Brain microvascular endothelial cell (primary cell): ENCODE data around the gene GBA2.

Source experiments
- DNase-seq: peaks from one replicate; pipeline ENCODE4 v3.0.0-alpha.2; 2020
- H3K27ac ChIP-seq: fragments of 250-450 bp; sonication (Bioruptor Pico); 2 replicates; pipeline ENCODE4 v1.5.1; 2020; ENCODE audit warnings: mild to moderate bottlenecking, moderate library complexity
- H3K27me3 ChIP-seq: fragments of 250-450 bp; sonication (Bioruptor Pico); replicated peaks from 2 replicates; pipeline ENCODE4 v1.5.1; 2020; ENCODE audit warnings: mild to moderate bottlenecking
- H3K36me3 ChIP-seq: fragments of 250-450 bp; sonication (Bioruptor Pico); replicated peaks from 2 replicates; pipeline ENCODE4 v1.5.1; 2020; ENCODE audit warnings: mild to moderate bottlenecking
- H3K4me3 ChIP-seq: 2 replicates; pipeline ENCODE4 v1.5.1; 2011; ENCODE audit warnings: low read depth, mild to moderate bottlenecking, control low read depth, low read length, moderate library complexity
- CTCF ChIP-seq: IDR thresholded peaks from 2 replicates; pipeline ENCODE4 v1.5.1; 2011; ENCODE audit warnings: low read depth, mild to moderate bottlenecking, moderate library complexity, low read length, control low read depth, inconsistent platforms; ENCODE audit errors: missing control alignments
- in situ Hi-C: cut with HindIII; loops from 2 replicates; pipeline ENCODE4 v1.10.0; 2017; ENCODE audit warnings: low sequenced_read_pairs, low pct_ligation_motif_present

The GBA2 gene

GRCh38 chr9:35757226-35757891 lies 8.3 kb upstream of the GBA2 start:
- Histone ChIP-seq H3K4me3 (peak overlapping the region; percentile 46), H3K27me3 (no peaks in the 10 kb centered on the region), H3K27ac (no peak overlapping the region), H3K36me3 (peaks cover 13% of the 10 kb centered on the region)
- TF ChIP-seq CTCF: no peak
- in situ Hi-C loops: no loop called here
- no peak for DNase-seq

- DNase-seq: no peak
- H3K27ac ChIP-seq: no peak overlapping the region
Measured at GRCh38 chr9:35756275-35757225, 7.5 kb upstream of the GBA2 start.

GRCh38 chr9:35755071-35755470 lies 6.0 kb upstream of the GBA2 start:
- no peak overlapping the region for H3K27ac ChIP-seq
- no peak for TF ChIP-seq CTCF

More at GRCh38 chr9:35756275-35757225, 7.5 kb upstream of the GBA2 start:
- Histone ChIP-seq H3K27me3 (no peaks in the 10 kb centered on the region), H3K4me3 (peak overlapping the region; percentile 46), H3K36me3 (peaks cover 20% of the 10 kb centered on the region)
- in situ Hi-C loops: no loop called here
- TF ChIP-seq CTCF: peak; percentile 80

GRCh38 chr9:35754264-35754663 lies 5.2 kb upstream of the GBA2 start, which contains the start of gene MSMP:
MSMP (minus strand) TSS chr9:35754276; CDS start chr9:35754129, 147 bp downstream.
- Histone ChIP-seq H3K36me3 (peaks cover 27% of the 10 kb centered on the region), H3K4me3 (no peak within 1 kb of the TSS), H3K27ac (no peak within 1 kb of the TSS), H3K27me3 (no peaks in the 10 kb centered on the region)
- no peak for DNase-seq
- in situ Hi-C loops: no loop called here
- no peak for TF ChIP-seq CTCF

More at GRCh38 chr9:35755071-35755470, 6.0 kb upstream of the GBA2 start:
- Histone ChIP-seq H3K27me3 (no peaks in the 10 kb centered on the region), H3K36me3 (peaks cover 27% of the 10 kb centered on the region), H3K4me3 (no peak overlapping the region)
- DNase-seq: no peak
- in situ Hi-C loops: no loop called here

- Histone ChIP-seq H3K4me3 (no peak overlapping the region), H3K36me3 (peaks cover 27% of the 10 kb centered on the region), H3K27ac (no peak overlapping the region), H3K27me3 (no peaks in the 10 kb centered on the region)
- DNase-seq: no peak
- in situ Hi-C loops: no loop called here
- no peak for TF ChIP-seq CTCF
Measured at GRCh38 chr9:35753466-35753865, 4.4 kb upstream of the GBA2 start.
